Measurements from ENCODE around the gene SAPCD1. TPM values are rescaled to one million over a fixed set of nuclear protein-coding genes. Genes with fewer than 3 reads are reported as not detected.

Gene SAPCD1
- total RNA-seq (9.4 and 11.7 TPM in 2 replicates), polyA plus RNA-seq (1.6 and 3.0 TPM in 2 replicates), polyA minus RNA-seq (2.3 and 2.5 TPM in 2 replicates), Bru-seq, nascent RNA (percentile 35 among the genes with signal in this experiment), BruChase-seq, experiment 1, labeled RNA remaining after a 6-hour chase (not detected), BruChase-seq, experiment 2, labeled RNA remaining after a 2-hour chase (not detected)
- 1.3 and 1.5 TPM in 2 replicates for polyA plus RNA-seq (2011; cell fraction: cytosol; rRNA removed)
- polyA plus RNA-seq (2011; cell fraction: nucleus; rRNA removed), result 40.1 and 45.8 TPM in 2 replicates
- polyA plus RNA-seq (2012), result 2.6 and 3.3 TPM in 2 replicates
- not detected for polyA minus RNA-seq (2011; cell fraction: cytosol; rRNA and poly(A)+ RNA removed)
- 3.1 and 3.8 TPM in 2 replicates for polyA minus RNA-seq (2011; cell fraction: nucleus; rRNA and poly(A)+ RNA removed)
- long read RNA-seq, result 0 reads

- H3K9ac ChIP-seq (replicated peaks; ENCODE audit: extremely low read depth, insufficient read depth, low read length), result no peak within 1 kb of the TSS
- CTCF ChIA-PET, result no interaction called here
- no peak within 1 kb of the TSS for H3K4me3 ChIP-seq (replicated peaks in 1 of 3; ENCODE audit: insufficient read depth in 1 of 3, low read depth in 1 of 3, low read length in 3 of 3)
- intact Hi-C loops (cut with micrococcal nuclease), result no loop called here
- TF ChIP-seq FOS (IDR thresholded peaks at IDR 0.05; ENCODE audit: borderline replicate concordance, insufficient read depth, low read length), result no peak
- TF ChIP-seq MAX (IDR thresholded peaks at IDR 0.05; ENCODE audit: insufficient read depth, insufficient read length), result no peak
- no peak for TF ChIP-seq GATA2 (IDR thresholded peaks at IDR 0.05; ENCODE audit: insufficient read depth, insufficient read length, low read depth, low read length)
- no peak for TF ChIP-seq JUN (IDR thresholded peaks at IDR 0.05; ENCODE audit: borderline replicate concordance, insufficient read depth, insufficient read length, low read depth)
- TF ChIP-seq POLR2AphosphoS5 (IDR thresholded peaks at IDR 0.05; ENCODE audit: insufficient read depth, low read depth, low read length), result no peak
- no peak for TF ChIP-seq EZH2 (IDR thresholded peaks at IDR 0.05; ENCODE audit: borderline replicate concordance, low read depth, low read length, severe bottlenecking)
- TF ChIP-seq MYC (IDR thresholded peaks at IDR 0.05; ENCODE audit: low read depth, low read length), result no peak
- TF ChIP-seq POLR2A (IDR thresholded peaks at IDR 0.05; ENCODE audit: low read depth, low read length), result no peak
- TF ChIP-seq CTCF (IDR thresholded peaks at IDR 0.05; ENCODE audit: extremely low read depth in 1 of 2, insufficient read depth in 1 of 2, low read depth in 1 of 2, low read length in 2 of 2), result no peak
- FAIRE-seq (no peak), DNase-seq (ENCODE audit: low read depth, low spot score) (no peak)
- H3K79me2 ChIP-seq (ENCODE audit: control insufficient read depth, insufficient read depth, low read length), result no peaks in the 10 kb centered on the region
- peaks cover 2% of the 10 kb centered on the region in 2 experiments for H3K36me3 ChIP-seq (ENCODE audit: control insufficient read depth in 2 of 2, extremely low read depth in 1 of 2, insufficient read depth in 2 of 2, low read length in 2 of 2)
- no peaks in the 10 kb centered on the region for H3K9me3 ChIP-seq (replicated peaks; ENCODE audit: control insufficient read depth, insufficient read depth, low read length)
- dilution Hi-C loops (cut with MboI; ENCODE audit: extremely low pct_ligation_motif_present, low sequenced_read_pairs), result no loop called here
- no peaks in the 10 kb centered on the region for H3K4me1 ChIP-seq (ENCODE audit: control insufficient read depth, extremely low read depth, insufficient read depth, low read length)
- no peaks in the 10 kb centered on the region for H3K9me1 ChIP-seq (replicated peaks; ENCODE audit: control insufficient read depth, extremely low read depth, insufficient read depth, low read length)
- no peaks in the 10 kb centered on the region for H3K27me3 ChIP-seq (ENCODE audit: control insufficient read depth in 2 of 2, insufficient read depth in 2 of 2, low read length in 2 of 2)
- H3K4me2 ChIP-seq (ENCODE audit: insufficient read depth, low read length), result no peak within 1 kb of the TSS
- POLR2A ChIA-PET, result no interaction called here
- H2AFZ ChIP-seq (ENCODE audit: low read depth, low read length), result no peak within 1 kb of the TSS
- peak within 1 kb of the TSS; percentile 2 for H3K27ac ChIP-seq (ENCODE audit: insufficient read depth, low read depth, low read length)
- no peaks in the 10 kb centered on the region for H4K20me1 ChIP-seq (replicated peaks; ENCODE audit: control insufficient read depth, extremely low read depth, insufficient read depth, low read length)
- BruUV-seq (replicated peaks), result TSS peak; percentile 12
Measured at GRCh38 chr6:31762356-31762755, at the start of gene SAPCD1. Gene SAPCD1, plus strand, starts transcription at chr6:31762656. Its CDS starts 399 bp downstream, at chr6:31763055.

All from endothelial cell of umbilical vein (primary cell).